SH-SY5Y (cell line): Measurements from ENCODE around the gene TXNIP.

Experiments used
- GATA2 ChIP-seq: IDR thresholded peaks from 2 replicates; pipeline ENCODE4 v1.6.1; 2011; ENCODE audit warnings: mild to moderate bottlenecking, low read depth, low read length
- GATA3 ChIP-seq: IDR thresholded peaks from 2 replicates; pipeline ENCODE4 v1.6.1; 2011; ENCODE audit warnings: low read depth, mild to moderate bottlenecking, low read length, moderate library complexity

DNA sequence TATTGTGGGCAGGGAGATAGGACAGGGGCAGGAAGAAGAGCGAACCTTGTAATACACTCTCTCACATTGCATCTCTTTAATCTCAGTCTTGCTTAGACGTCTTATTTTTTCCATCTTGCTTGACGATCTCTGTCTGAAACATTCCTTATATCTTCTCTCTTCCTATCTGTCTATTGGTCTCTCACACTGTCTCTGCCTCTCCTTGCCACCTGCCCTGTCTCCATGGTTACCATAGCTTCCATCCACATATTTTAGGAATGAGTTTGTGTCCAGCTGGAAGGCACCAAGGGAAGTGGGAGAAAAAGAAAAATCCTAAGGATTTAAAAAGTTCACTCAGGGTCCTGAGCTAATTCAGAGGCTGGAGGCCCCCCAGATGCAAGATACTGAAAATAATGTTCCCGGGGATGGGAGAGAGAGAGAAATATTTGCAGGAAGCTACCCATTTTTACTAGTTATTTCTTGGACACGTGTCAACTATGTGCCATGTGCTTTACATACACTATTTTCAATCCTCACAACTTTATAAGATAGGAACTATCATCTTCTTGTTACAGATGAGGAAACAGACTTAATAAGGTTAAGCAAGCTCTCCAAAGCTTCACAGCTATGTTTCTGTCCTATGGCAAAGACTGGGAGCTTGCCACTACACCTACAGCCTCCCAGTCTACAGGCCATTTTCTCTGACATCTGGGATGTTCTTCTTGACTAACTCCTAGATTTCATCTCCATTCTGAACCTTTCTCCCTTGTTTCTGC lies 32.9 kb downstream of the TXNIP start:
- TF ChIP-seq GATA2, result no peak
- no peak for TF ChIP-seq GATA3
